NT2/D1 (cell line): ENCODE results near the gene RDX.

Source experiments
- SUZ12 ChIP-seq: IDR thresholded peaks from 2 replicates; pipeline ENCODE4 v1.6.1; 2011; ENCODE audit not compliant: insufficient read length, insufficient read depth; ENCODE audit errors: extremely low read depth
- YY1 ChIP-seq: IDR thresholded peaks from 2 replicates; pipeline ENCODE4 v1.6.1; 2011; ENCODE audit not compliant: insufficient read length, insufficient read depth
- ZNF274 ChIP-seq: IDR thresholded peaks from 2 replicates; pipeline ENCODE4 v1.6.1; 2011; ENCODE audit warnings: mild to moderate bottlenecking, low read depth, low read length

DNA sequence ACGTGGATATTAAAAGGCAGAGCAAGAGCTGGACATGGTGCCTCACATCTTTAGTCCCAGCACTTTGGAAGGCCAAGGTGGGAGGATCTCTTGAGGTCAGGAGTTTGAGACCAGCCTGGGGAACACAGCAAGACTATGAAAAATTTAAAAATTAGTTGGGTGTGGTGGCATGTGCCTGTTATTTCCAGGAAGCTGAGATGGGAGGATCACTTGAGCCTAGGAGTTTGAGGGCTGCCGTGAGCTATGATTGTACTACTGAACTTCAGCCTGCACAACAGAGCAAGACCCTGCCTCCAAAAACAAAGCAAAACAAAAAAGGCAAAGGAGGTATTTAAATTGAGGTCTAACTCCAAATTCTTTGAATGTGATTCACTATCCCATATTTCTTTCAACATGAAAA is 23.5 kb downstream of the RDX start:
- no peak for TF ChIP-seq ZNF274
- TF ChIP-seq YY1, result no peak
- no peak for TF ChIP-seq SUZ12
